ENCODE data around the gene POMT2.

DNA sequence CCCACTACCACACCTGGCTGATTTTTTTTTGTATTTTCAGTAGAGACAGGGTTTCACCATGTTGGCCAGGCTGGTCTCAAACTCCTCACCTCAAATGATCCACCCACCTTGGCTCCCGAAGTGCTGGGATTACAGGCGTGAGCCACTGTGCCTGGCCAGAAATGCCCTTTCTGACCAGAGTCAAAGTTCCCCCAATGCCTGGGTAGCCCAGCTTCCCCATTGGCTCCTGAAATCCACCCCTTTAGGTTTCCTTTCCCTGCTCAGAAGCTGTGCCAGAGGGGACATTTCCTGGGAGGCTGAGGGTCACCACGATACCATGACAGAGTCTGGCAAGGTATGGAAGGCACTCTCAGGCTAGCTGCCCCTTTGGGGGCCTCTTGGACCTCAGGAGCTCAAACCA lies 3.6 kb upstream of the POMT2 start:
- TF ChIP-seq, protein P1, sequence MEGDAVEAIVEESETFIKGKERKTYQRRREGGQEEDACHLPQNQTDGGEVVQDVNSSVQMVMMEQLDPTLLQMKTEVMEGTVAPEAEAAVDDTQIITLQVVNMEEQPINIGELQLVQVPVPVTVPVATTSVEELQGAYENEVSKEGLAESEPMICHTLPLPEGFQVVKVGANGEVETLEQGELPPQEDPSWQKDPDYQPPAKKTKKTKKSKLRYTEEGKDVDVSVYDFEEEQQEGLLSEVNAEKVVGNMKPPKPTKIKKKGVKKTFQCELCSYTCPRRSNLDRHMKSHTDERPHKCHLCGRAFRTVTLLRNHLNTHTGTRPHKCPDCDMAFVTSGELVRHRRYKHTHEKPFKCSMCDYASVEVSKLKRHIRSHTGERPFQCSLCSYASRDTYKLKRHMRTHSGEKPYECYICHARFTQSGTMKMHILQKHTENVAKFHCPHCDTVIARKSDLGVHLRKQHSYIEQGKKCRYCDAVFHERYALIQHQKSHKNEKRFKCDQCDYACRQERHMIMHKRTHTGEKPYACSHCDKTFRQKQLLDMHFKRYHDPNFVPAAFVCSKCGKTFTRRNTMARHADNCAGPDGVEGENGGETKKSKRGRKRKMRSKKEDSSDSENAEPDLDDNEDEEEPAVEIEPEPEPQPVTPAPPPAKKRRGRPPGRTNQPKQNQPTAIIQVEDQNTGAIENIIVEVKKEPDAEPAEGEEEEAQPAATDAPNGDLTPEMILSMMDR (IDR thresholded peaks at IDR 0.05; ENCODE audit: low read length): no peak
- no peak for TF ChIP-seq EZH2 (IDR thresholded peaks at IDR 0.05; ENCODE audit: borderline replicate concordance, low read length)
